T-helper 1 cell treated with Interleukin-12 subunit alpha and Interleukin-12 subunit beta and Interleukin-4 antibody, amounts not matched to agents 30 ng/mL and 1 ng/mL, for 36 hours (primary cell): ENCODE results near the gene PPM1G. TPM values are rescaled to one million over a fixed set of nuclear protein-coding genes. Genes with fewer than 3 reads are reported as not detected.

Source experiments
- intact Hi-C: fragments of 100-400 bp; cut with micrococcal nuclease; formaldehyde crosslinking; loops from one replicate; pipeline ENCODE4 v1.15.1; 2024
- total RNA-seq: library from RNA; stranded (reverse); gene quantifications from 2 replicates; pipeline ENCODE4 v1.2.3, GENCODE V29; 2022

Gene PPM1G, protein sequence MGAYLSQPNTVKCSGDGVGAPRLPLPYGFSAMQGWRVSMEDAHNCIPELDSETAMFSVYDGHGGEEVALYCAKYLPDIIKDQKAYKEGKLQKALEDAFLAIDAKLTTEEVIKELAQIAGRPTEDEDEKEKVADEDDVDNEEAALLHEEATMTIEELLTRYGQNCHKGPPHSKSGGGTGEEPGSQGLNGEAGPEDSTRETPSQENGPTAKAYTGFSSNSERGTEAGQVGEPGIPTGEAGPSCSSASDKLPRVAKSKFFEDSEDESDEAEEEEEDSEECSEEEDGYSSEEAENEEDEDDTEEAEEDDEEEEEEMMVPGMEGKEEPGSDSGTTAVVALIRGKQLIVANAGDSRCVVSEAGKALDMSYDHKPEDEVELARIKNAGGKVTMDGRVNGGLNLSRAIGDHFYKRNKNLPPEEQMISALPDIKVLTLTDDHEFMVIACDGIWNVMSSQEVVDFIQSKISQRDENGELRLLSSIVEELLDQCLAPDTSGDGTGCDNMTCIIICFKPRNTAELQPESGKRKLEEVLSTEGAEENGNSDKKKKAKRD
- 102 and 105 TPM in 2 replicates for total RNA-seq

GRCh38 chr2:27409321-27410073, at the start of gene PPM1G:
Gene PPM1G (minus strand): TSS chr2:27409591. CDS start chr2:27409422, 169 bp downstream.
- intact Hi-C loops = loop anchor here (1.0 to 10.0 kb wide), 13 partner anchors 17 to 1062 kb away; partner anchors contain the start of genes ADGRF3, AGBL5, ATRAID and CAD

DNA sequence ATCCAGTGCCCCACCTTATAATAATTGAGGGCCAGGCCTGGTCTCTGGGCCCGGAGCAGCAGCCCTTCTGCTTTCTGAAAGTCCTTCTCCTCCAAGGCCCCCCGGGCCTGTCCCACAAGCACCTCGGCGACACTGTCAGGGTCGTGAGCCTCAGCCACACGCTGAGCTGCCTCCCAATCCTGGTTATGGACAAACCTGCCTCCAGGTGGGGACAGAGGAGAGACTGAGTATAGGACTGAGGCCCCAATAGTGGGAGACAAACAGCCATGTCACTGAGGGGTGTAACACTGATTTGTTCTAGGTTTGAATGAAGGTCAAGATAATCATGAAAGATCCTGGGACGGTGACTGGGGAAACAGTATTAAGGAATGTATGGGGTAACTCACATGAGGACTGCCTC, 44.6 kb upstream of the PPM1G start:
- intact Hi-C loops = no loop called here

GRCh38 chr2:27451095-27451494, 41.7 kb upstream of the PPM1G start:
- intact Hi-C loops = no loop called here

DNA sequence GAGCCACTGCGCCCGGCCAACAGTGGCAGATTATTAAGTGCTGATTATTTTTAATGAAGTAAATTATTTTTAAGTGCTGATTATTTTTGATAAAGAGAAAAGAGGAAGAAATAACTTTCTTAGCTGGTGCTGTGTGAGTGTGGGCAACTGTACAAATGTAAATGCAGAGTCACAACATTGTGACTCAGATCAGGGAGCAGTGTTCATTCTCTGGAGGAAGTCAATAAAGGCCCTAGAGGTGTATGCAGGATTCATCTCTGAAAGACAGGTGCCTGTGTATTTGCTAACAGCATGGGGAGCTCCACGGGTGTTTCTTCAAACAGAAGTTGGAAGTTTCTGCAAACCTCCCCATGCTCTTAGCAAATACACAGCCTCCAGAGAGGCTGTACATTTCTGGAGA, 39.0 kb upstream of the PPM1G start:
- intact Hi-C loops = no loop called here

DNA sequence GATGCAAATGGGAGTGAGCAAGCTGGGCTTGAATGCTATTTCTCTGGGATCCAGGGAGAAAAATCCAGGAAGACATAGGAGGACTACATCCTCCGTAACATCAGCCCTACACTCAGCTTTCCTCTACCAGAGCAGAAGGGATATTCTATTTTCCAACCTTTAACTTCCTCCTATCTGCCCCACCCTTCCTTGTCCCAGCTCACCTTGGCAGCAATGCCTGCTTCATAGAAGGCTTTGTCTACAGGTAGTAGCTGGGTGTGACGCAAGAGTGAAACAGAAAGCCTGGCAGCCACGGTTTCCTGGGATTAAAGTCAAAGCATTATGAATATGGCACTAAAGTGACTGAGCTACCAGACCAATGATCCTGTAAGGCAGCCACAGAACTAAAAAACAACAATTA, 36.7 kb upstream of the PPM1G start:
- intact Hi-C loops = no loop called here

DNA sequence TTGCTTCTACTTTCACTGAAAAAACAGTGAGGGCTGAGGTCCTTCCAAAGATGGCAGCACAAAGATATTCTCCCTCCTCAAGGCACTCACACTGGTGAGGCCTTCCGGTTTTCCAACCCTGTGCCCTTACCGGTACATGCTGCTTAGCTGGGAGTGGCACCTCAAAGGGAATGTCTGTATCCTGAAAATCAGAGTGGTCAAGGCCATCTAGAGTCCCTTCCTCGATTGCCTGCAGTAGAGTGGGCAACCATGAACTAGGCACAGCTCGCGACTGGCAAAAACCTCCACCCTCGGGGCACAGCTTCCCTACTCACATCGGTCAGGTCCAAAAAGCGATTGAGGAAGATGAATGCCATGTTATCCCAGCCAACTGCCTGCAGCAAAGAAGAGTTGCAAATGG, 36.2 kb upstream of the PPM1G start:
- intact Hi-C loops = no loop called here

DNA sequence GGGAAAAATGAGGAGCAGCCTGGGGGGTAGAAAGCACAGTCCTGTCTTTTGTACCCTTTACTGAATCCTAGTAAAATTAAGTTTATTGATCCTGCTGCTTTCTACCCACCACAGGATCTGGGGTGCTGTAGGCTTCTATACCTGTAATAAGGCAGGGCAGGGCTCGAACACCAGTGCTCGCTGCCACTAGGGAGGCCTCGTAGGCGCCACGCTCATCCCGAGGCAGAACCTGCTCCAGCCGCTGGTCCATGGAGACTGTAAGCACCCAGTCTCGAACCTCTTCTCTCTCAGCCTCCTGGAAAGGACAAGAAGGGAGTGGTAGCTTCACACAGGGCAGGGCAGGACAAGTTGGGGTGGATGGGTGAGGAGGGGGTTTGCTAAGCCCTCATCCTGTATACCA, 35.8 kb upstream of the PPM1G start:
- intact Hi-C loops = no loop called here

- intact Hi-C loops = no loop called here
These were observed 33.5 kb upstream of the PPM1G start for GRCh38 chr2:27442920-27443282.

DNA sequence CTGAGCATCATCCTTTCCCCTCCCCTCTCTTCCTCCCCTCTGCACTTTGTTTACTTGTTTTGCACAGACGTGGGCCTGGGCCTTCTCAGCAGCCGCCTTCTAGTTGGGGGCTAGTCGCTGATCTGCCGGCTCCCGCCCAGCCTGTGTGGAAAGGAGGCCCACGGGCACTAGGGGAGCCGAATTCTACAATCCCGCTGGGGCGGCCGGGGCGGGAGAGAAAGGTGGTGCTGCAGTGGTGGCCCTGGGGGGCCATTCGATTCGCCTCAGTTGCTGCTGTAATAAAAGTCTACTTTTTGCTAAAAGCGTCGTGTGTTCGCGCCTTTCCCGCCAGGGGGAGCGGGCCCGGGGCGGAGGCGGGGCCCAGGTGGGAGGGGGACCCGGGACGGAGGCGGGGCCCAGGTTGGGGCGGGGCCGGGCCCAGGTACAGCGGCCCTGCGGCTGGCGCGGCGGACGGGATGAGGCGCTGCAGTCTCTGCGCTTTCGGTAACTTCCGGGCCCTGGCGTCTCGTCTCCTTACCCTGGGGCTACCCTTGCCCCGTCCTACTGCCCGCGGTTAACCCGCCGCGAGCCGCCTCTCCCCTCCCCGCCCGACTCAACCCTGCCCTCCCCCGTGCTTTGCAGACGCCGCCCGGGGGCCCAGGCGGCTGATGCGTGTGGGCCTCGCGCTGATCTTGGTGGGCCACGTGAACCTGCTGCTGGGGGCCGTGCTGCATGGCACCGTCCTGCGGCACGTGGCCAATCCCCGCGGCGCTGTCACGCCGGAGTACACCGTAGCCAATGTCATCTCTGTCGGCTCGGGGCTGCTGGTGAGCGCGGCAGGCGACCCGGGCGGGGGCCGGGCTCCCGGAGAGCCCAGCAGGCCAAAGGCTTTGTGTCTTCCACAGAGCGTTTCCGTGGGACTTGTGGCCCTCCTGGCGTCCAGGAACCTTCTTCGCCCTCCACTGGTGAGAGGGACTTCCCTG, 32.8 kb upstream of the PPM1G start, which contains the start of gene KRTCAP3:
TSS of gene KRTCAP3 (plus strand) at position 424 of the 962 bp plus-strand sequence. CDS start at position 456, 32 bp downstream.
- intact Hi-C loops = no loop called here

DNA sequence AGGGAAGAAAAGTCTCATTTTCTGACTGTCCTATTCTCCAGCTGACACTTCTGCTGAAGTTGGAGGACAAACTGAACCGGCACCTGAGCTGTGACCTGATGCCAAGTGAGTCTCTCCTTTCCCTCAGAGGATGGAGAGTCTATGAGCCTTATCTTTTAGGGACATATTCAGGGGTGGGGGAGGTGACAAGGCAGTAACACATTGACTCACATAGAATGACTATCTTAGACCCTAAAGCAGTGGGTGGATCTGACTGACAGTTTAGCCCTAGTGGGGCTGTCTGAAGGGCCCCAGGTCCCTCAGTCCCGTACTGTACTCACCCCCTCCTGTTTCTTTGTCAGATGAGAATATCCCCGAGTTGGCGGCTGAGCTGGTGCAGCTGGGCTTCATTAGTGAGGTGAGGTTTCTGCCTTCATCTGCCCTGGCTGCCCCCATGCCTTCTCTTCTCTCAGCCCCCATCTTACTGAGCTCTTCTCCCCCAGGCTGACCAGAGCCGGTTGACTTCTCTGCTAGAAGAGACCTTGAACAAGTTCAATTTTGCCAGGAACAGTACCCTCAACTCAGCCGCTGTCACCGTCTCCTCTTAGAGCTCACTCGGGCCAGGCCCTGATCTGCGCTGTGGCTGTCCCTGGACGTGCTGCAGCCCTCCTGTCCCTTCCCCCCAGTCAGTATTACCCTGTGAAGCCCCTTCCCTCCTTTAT, 32.0 kb upstream of the PPM1G start:
- intact Hi-C loops = no loop called here

GRCh38 chr2:27435628-27436027, 26.2 kb upstream of the PPM1G start:
- intact Hi-C loops = no loop called here

DNA sequence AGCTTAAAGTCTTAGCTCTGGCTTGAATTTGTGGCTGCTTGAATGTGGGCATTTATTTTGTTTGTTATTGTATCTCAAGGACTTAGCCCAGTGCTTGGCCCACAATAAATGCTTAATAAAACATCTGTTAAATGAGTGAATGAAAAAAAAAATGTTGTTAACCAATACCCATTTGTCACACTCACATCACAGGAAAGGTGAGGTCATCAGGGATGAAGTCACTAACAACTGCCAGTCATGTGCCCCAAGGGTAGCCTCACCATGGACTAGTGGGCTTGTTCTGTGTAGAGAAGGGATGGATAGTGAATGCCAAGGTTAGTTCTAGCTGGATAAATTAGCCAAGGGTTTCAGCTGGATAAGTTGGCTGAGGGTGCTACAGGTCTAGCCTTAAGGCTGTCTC, 22.0 kb upstream of the PPM1G start:
- intact Hi-C loops = no loop called here

DNA sequence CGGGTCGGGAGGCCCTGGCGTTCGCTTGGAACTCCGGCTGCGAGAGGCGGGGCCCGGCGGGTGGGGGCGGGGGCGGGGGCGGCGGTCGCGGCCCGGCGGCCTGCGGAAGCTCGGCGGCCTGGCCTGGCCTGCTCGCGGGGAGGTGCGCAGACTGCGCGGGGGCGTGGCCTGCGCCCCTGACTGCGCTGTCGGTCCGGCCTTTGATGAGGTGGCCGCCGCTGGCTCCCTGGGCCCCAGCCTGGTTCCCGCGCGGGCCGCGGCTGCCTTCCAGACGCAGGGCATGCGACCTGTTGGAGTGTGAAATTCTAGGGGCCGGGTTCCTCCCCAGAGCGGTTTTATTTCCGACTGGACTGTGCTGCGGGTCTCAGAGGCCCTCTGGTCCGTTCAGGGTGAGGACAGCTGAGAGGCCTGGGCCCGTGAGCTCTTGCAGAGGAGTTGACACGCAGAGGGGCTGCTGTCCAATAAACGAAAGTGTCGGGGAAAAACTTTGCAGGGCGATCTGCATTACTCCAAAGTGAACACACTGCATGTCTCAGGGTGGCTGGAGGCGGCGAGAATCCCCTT, 19.7 kb upstream of the PPM1G start:
- intact Hi-C loops = loop anchor here (1.0 to 5.0 kb wide), 14 partner anchors 20 to 1323 kb away; partner anchors contain the start of genes CAD, EIF2B4, GTF3C2 and IFT172

DNA sequence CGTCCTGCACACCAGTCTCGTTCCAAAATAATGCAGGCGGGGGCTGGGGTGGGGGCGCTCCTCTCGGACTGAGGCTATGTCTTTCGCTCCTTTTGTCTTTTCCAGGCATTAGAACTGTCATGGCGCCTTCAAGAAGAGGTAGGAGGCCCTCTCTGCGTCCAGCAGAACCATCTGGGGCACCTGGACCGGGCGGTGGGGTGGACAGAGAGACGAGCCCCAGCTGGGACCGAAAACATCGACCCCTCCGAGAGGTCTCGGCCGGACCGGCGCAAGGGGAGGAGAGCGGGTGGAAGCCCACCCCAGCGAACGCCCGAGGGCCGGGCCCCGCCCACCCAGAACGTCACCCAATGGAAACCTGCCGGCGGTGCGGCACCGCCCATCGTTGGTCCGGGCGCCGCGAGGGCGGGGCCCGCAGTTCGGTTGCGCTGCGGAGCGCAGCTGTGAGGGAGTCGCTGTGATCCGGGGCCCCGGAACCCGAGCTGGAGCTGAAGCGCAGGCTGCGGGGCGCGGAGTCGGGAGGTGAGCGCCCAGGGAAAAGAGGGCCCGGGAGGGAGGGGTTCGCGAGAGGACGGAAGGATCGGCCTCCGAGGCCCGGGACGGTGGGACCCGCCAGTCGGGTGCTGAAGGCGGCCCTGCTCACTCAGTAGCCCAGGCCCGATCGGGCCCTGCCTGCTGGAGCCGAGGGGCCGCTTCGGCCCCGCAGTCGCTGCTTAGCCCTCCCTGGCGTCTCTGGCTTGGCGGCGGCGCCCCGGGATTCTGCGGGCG, 19.0 kb upstream of the PPM1G start, which contains the start of gene NRBP1:
TSS of gene NRBP1 (plus strand) at position 419 of the 765 bp plus-strand sequence. CDS start 4,643 bp downstream, outside the sequence.
- intact Hi-C loops = loop anchor here (1.0 to 5.0 kb wide), 12 partner anchors 19 to 1324 kb away; partner anchors contain the start of genes CAD, EIF2B4, GTF3C2 and IFT172

DNA sequence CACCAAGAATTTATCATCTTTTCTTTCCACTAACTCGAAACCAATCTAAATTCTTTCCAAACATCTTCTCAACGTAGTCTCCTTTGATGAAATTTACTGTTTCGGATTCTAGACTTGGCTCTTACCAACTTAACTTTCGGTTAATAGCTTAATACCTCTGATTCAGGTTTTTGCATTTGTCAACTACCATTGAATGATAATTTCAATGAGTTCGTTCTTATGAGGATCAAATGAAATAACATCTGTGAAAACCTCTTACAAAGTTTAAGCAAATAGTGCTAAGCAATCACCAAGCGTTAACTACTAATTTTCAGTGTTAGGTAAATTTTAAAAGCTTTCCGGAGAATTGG, 18.4 kb upstream of the PPM1G start:
- intact Hi-C loops = loop anchor here (1.0 to 5.0 kb wide), 12 partner anchors 19 to 1324 kb away; partner anchors contain the start of genes CAD, EIF2B4, GTF3C2 and IFT172

- intact Hi-C loops = loop anchor here (5.0 kb wide), 2 partner anchors 257 to 1327 kb away; partner anchors contain the start of gene PPP1CB
These were observed 15.6 kb upstream of the PPM1G start for GRCh38 chr2:27425039-27425438.

DNA sequence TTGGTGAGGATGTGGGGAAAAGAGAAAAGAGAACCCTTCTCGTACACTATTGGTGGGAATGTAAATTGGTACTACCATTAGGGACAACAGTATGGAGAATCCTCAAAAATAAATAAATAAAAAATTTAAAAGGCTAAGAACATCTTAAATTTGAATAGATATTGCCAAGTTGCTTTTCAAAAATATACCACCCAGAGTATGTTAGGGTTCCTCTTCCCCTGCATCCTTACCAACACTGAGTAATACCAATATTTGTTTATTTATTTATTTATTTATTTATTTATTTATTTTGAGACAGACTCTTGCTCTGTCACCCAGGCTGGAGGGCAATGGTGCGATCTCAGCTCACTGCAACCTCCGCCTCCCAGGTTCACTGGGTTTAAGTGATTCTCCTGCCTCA, 13.6 kb upstream of the PPM1G start:
- intact Hi-C loops = no loop called here

GRCh38 chr2:27421660-27422250, 12.4 kb upstream of the PPM1G start:
- intact Hi-C loops = no loop called here
